Rectal smooth muscle tissue (tissue), 1 donor: Measurements from ENCODE around the gene PRKAG2.

Source experiments
- H3K27ac ChIP-seq: one replicate; pipeline ENCODE4 v1.7.0; 2013; ENCODE audit warnings: low read depth, low read length, inconsistent platforms
- H3K27me3 ChIP-seq: one replicate; pipeline ENCODE4 v1.7.0; 2013; ENCODE audit warnings: low read length; ENCODE audit not compliant: control insufficient read depth, insufficient read depth
- H3K36me3 ChIP-seq: one replicate; pipeline ENCODE4 v1.7.0; 2013; ENCODE audit warnings: low read length; ENCODE audit not compliant: control insufficient read depth, insufficient read depth
- H3K4me1 ChIP-seq: one replicate; pipeline ENCODE4 v1.7.0; 2013; ENCODE audit warnings: low read length; ENCODE audit not compliant: control insufficient read depth, insufficient read depth
- H3K4me3 ChIP-seq: one replicate; pipeline ENCODE4 v1.7.0; 2013; ENCODE audit warnings: low read length
- H3K9ac ChIP-seq: one replicate; pipeline ENCODE4 v1.7.0; 2013; ENCODE audit warnings: low read length

PRKAG2 gene

GRCh38 chr7:151694441-151694827 lies 182.5 kb downstream of the PRKAG2 start:
- Histone ChIP-seq H3K4me1 (no peaks in the 10 kb centered on the region), H3K27ac (no peak overlapping the region)

DNA sequence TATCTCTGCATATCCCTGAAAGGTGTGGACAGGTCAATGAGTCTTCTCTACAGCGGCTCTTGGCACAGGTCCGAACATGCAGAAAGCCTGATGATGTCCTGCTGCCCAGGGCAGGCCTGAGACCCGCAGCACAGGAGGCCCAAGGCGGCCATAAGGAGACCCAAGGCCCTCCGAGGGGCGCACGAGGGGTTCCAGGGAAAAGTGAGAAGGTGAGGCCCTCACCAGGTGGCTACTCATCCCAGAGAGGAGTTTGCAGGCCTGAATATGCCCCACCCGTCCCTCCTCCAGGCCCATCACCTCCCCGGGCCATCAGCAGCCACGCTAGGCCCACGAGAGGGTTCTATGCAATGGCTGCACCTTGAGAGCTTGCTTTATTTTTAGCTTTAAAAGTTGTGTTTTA lies 183.8 kb downstream of the PRKAG2 start:
- H3K27me3 ChIP-seq, result no peaks in the 10 kb centered on the region
- H3K4me1 ChIP-seq, result no peaks in the 10 kb centered on the region
- H3K4me3 ChIP-seq, result no peak overlapping the region
- no peak overlapping the region for H3K27ac ChIP-seq
- H3K36me3 ChIP-seq, result no peaks in the 10 kb centered on the region
- no peak overlapping the region for H3K9ac ChIP-seq

More at GRCh38 chr7:151694441-151694827, 182.5 kb downstream of the PRKAG2 start:
- Histone ChIP-seq H3K4me3 (no peak overlapping the region), H3K27me3 (no peaks in the 10 kb centered on the region), H3K9ac (no peak overlapping the region), H3K36me3 (no peaks in the 10 kb centered on the region)

GRCh38 chr7:151692721-151693120 lies 184.2 kb downstream of the PRKAG2 start:
- Histone ChIP-seq H3K36me3 (no peaks in the 10 kb centered on the region), H3K4me3 (no peak overlapping the region), H3K4me1 (no peaks in the 10 kb centered on the region), H3K27ac (no peak overlapping the region), H3K9ac (no peak overlapping the region), H3K27me3 (no peaks in the 10 kb centered on the region)

- H3K4me1 ChIP-seq, result no peaks in the 10 kb centered on the region
- no peaks in the 10 kb centered on the region for H3K36me3 ChIP-seq
- no peak overlapping the region for H3K27ac ChIP-seq
- H3K27me3 ChIP-seq, result no peaks in the 10 kb centered on the region
- no peak overlapping the region for H3K4me3 ChIP-seq
- H3K9ac ChIP-seq, result no peak overlapping the region
Measured at GRCh38 chr7:151691449-151691848, 185.5 kb downstream of the PRKAG2 start.

DNA sequence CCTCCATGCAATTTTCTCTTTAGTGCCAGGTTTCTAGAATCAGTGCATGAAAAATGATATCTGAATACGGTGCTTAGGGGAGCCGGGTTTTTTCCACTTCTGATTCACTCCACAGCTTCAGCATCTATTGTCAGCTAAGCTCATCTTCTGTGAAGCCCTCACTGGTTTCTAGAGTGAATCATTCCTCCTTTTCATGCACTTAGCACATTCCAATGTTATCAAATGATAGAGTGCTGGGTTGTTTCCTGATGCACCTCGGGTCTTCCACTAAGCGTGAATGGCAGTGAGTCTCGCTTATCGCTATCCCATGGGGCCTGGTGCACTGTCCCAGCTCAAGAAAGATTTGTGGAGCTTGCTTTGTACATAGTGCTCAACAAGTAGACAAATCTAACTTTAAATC lies 186.3 kb downstream of the PRKAG2 start:
- Histone ChIP-seq H3K4me3 (no peak overlapping the region), H3K9ac (no peak overlapping the region), H3K4me1 (no peaks in the 10 kb centered on the region), H3K36me3 (no peaks in the 10 kb centered on the region), H3K27me3 (no peaks in the 10 kb centered on the region), H3K27ac (no peak overlapping the region)

GRCh38 chr7:151689196-151689971 lies 187.5 kb downstream of the PRKAG2 start:
- Histone ChIP-seq H3K9ac (no peak overlapping the region), H3K4me3 (no peak overlapping the region), H3K4me1 (no peaks in the 10 kb centered on the region), H3K36me3 (no peaks in the 10 kb centered on the region), H3K27ac (no peak overlapping the region), H3K27me3 (no peaks in the 10 kb centered on the region)

DNA sequence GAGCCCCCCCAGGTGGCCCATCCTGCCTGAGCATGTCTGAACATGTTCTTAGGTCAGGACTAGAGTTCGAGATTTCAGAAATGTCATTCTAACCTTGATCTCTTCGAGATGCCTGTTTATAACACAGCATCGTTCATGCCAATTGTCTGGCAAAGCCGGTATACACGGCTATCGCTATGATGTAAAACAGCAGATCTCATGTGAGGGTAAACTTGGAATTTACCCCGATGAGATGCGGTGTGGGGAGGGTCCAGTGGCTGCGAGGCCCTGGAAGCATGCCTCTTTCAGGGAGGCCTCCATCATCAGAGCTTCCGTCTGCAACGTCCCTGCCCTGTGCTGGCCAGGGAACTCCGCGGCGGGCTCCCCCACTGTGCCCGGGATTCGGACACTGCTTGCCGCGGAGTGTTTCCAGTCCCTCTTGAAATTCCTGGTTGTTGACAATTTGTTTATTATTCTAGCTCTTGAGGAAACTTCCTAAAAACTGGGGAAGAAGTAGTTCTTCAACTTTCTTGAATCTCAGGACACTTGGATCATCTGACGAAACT lies 188.6 kb downstream of the PRKAG2 start:
- H3K9ac ChIP-seq, result no peak overlapping the region
- H3K36me3 ChIP-seq, result no peaks in the 10 kb centered on the region
- no peaks in the 10 kb centered on the region for H3K27me3 ChIP-seq
- no peaks in the 10 kb centered on the region for H3K4me1 ChIP-seq
- no peak overlapping the region for H3K4me3 ChIP-seq
- H3K27ac ChIP-seq, result no peak overlapping the region

DNA sequence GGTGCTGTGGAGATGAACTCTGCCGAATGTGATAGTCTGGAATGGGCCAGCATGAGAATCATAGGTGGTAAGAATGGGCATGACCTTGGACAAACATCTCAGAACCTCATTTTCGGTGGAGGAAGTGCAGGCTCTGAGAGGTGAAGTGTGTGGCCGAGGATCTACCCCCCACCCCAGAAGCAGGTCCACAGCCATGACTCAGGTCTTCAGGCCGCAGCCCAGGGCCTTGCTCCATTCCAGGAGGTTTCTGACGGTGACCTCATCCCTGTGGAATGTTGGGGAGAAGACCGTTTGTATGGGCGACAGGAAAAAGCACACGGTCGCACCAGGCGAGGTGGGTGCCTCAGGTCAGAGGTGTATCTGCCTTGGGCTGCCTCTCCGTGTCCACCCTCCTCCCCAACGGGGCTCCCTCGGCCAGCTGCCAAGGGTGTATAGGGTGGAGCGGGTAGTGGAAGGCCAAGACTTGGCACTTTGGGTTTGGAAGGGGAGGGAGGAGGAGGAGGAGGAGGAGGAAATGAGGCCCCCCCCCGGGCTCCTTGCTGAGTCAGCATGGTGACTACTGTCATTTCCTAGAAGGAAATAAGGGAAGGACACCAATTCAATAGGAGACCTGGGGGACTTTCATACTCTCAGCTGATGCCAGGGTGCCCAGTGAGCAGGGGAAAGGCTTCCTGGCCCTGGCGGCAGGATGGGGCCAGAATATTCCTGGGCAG lies 189.2 kb downstream of the PRKAG2 start:
- H3K36me3 ChIP-seq, result no peaks in the 10 kb centered on the region
- H3K9ac ChIP-seq, result no peak overlapping the region
- H3K4me1 ChIP-seq, result no peaks in the 10 kb centered on the region
- no peaks in the 10 kb centered on the region for H3K27me3 ChIP-seq
- H3K27ac ChIP-seq, result peak overlapping the region; percentile 19
- no peak overlapping the region for H3K4me3 ChIP-seq

- Histone ChIP-seq H3K36me3 (no peaks in the 10 kb centered on the region), H3K27me3 (no peaks in the 10 kb centered on the region), H3K27ac (peak overlapping the region; percentile 19), H3K9ac (no peak overlapping the region), H3K4me3 (no peak overlapping the region), H3K4me1 (no peaks in the 10 kb centered on the region)
Measured at GRCh38 chr7:151686826-151687225, 190.1 kb downstream of the PRKAG2 start.

- Histone ChIP-seq H3K27ac (no peak overlapping the region), H3K36me3 (no peaks in the 10 kb centered on the region), H3K9ac (no peak overlapping the region), H3K4me3 (no peak overlapping the region), H3K27me3 (no peaks in the 10 kb centered on the region), H3K4me1 (no peaks in the 10 kb centered on the region)
Measured at GRCh38 chr7:151686016-151686766, 190.7 kb downstream of the PRKAG2 start.

DNA sequence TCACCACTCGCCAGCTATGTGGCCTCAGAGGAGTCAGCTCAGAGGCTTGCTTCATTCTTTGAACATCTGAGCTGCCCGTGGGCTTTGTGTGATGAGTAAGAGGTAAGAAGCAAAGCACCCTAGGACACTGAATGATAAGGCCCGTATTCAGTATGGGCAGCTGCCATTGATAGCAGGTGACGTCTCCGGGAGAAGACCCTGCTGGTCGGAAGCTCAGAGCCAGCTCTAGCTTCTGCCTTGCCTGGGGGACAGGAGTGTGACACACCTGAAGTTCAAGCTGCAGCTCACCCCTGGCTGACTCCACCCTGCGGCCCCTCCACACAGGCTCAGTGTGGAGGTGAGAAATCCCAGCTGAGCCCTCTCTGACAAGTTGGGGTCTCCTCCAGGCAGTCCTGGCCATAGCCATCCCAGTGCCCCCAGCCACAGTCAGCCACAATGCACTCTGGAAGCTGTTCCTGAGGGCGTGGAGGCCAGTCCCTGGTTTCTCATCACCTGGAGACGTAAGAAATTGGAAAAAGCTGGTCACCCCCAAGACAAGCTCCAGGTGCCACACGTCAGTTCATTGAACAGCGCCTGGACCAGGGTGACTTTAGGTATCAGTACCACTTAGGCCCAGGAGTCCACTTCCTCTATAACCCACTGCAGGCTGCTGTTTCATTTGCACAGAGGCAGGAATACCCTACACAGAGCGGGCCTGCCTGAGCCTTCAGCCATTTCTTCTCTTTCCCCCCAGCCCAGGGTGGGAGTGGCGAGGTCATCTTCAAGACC lies 192.3 kb downstream of the PRKAG2 start:
- Histone ChIP-seq H3K9ac (no peak overlapping the region), H3K27ac (no peak overlapping the region), H3K4me1 (no peaks in the 10 kb centered on the region), H3K36me3 (no peaks in the 10 kb centered on the region), H3K27me3 (no peaks in the 10 kb centered on the region), H3K4me3 (no peak overlapping the region)
